K562 (cell line): ENCODE data around the gene PTPN14. TPM values are rescaled to one million over a fixed set of nuclear protein-coding genes. Genes with fewer than 3 reads are reported as not detected.

Experiments used
- ATAC-seq: fragments of 200-7000 bp; cut with Tn5 transposase; 3 replicates; pipeline ENCODE4 v1.9.1; 2020; ENCODE audit warnings: moderate library complexity
- BruUV-seq: library from RNA; stranded (reverse); fragments of 400-500 nt; replicated peaks from 2 replicates; lab custom pipeline; 2021; lab: Mats Ljungman, UMichigan
- CTCF ChIA-PET: fragments of 300-600 bp; formaldehyde crosslinking; extraction: SDS; loops from one replicate; lab custom pipeline; 2021; ENCODE audit warnings: low intra/inter-chr PET ratio; lab: Yijun Ruan, JAX
- POLR2A ChIA-PET: fragments of 300-600, 350-650 bp; sonication (Branson Sonifier 250); formaldehyde crosslinking; extraction: SDS; loops from one replicate; lab custom pipeline; 2021; ENCODE audit warnings: antibody characterized with exemption, inconsistent platforms; lab: Yijun Ruan, JAX
- DNase-seq, 4 experiments: peaks; one replicate each; pipeline versions ENCODE4 v3.0.0 to v3.0.0-alpha.2; 2011 to 2018; ENCODE audit warnings: low spot score in 3 of 4, mixed read lengths in 3 of 4; ENCODE audit errors: extremely low read depth in 1 of 4
- FAIRE-seq: peaks from 2 replicates; lab custom pipeline; 2011; peaks lifted over from hg19 to GRCh38; lab: Jason Lieb, UNC
- H2AFZ ChIP-seq: 2 replicates; pipeline ENCODE4 v1.6.0; 2011; ENCODE audit warnings: low read depth, low read length, control low read depth, inconsistent platforms
- H3K27ac ChIP-seq: fragments of 200-600 bp; 3 replicates; pipeline ENCODE4 v1.8.0; 2011; ENCODE audit warnings: low read depth, mild to moderate bottlenecking, control low read depth, inconsistent platforms, low read length, moderate library complexity, mixed read lengths; ENCODE audit errors: extremely low read depth
- H3K27me3 ChIP-seq, 2 experiments: fragments of 300-600 bp in 1 of 2; 2 replicates in 1 of 2; 3 replicates in 1 of 2; pipeline versions ENCODE4 v1.6.0 to v1.8.0; 2011; ENCODE audit warnings: inconsistent platforms in 2 of 2, low read length in 2 of 2, mild to moderate bottlenecking in 1 of 2, mixed read lengths in 1 of 2, moderate library complexity in 1 of 2; ENCODE audit not compliant: control insufficient read depth in 2 of 2, insufficient read depth in 2 of 2
- H3K36me3 ChIP-seq: fragments of 300-600 bp; 3 replicates; pipeline ENCODE4 v1.8.0; 2011; ENCODE audit warnings: mild to moderate bottlenecking, low read length, inconsistent platforms; ENCODE audit not compliant: control insufficient read depth, insufficient read depth
- H3K4me1 ChIP-seq, 2 experiments: fragments of 200-600 bp in 1 of 2; replicated peaks in 1 of 2; 2 replicates in 1 of 2; 3 replicates in 1 of 2; pipeline versions ENCODE4 v1.5.1 to v1.8.0; 2011; ENCODE audit warnings: inconsistent platforms in 2 of 2, low read length in 2 of 2, mild to moderate bottlenecking in 1 of 2, mixed read lengths in 1 of 2, moderate library complexity in 1 of 2; ENCODE audit not compliant: control insufficient read depth in 2 of 2, insufficient read depth in 2 of 2
- H3K4me2 ChIP-seq: 2 replicates; pipeline ENCODE4 v1.6.1; 2011; ENCODE audit warnings: low read length, control low read depth, inconsistent platforms, mixed read lengths; ENCODE audit not compliant: insufficient read depth
- H3K4me3 ChIP-seq: fragments of 200-600 bp; sonication (generic), shearing (Covaris generic); 2 replicates; pipeline ENCODE4 v1.5.1; 2016; ENCODE audit warnings: control low read depth, inconsistent platforms
- H3K79me2 ChIP-seq: fragments of 200-600 bp; 3 replicates; pipeline ENCODE4 v1.8.0; 2011; ENCODE audit warnings: low read length, inconsistent platforms; ENCODE audit not compliant: control insufficient read depth, insufficient read depth
- H3K9ac ChIP-seq, 2 experiments: 2 replicates each; pipeline versions ENCODE4 v1.6.0 to v1.6.1; 2011; ENCODE audit warnings: low read depth in 2 of 2, low read length in 2 of 2, control low read depth in 1 of 2, inconsistent platforms in 1 of 2, mild to moderate bottlenecking in 1 of 2, mixed read lengths in 1 of 2; ENCODE audit not compliant: insufficient read depth in 1 of 2
- H3K9me1 ChIP-seq: one replicate; pipeline ENCODE4 v1.6.0; 2011; ENCODE audit warnings: inconsistent platforms, mild to moderate bottlenecking, low read length, moderate library complexity; ENCODE audit not compliant: control insufficient read depth, insufficient read depth
- H3K9me3 ChIP-seq: replicated peaks from 2 replicates; pipeline ENCODE4 v1.5.1; 2011; ENCODE audit warnings: low read depth, low read length, inconsistent platforms; ENCODE audit not compliant: control insufficient read depth, insufficient read depth
- H4K20me1 ChIP-seq: replicated peaks from 2 replicates; pipeline ENCODE4 v1.6.1; 2011; ENCODE audit warnings: low read length, inconsistent platforms, mixed read lengths; ENCODE audit not compliant: control insufficient read depth, insufficient read depth
- ELF4 ChIP-seq: fragments of 450-650 bp; formaldehyde crosslinking; IDR thresholded peaks from 2 replicates; pipeline ENCODE4 v1.4.0; 2022; ENCODE audit warnings: missing genetic modification characterization
- MIER1 ChIP-seq: fragments of 450-650 bp; IDR thresholded peaks from 2 replicates; pipeline ENCODE4 v1.6.1; 2016; ENCODE audit warnings: antibody characterized with exemption, mild to moderate bottlenecking, low read depth
- NCOA2 ChIP-seq, 2 experiments: fragments of 450-650 bp; IDR thresholded peaks; 2 replicates each; pipeline ENCODE4 v1.6.1; 2018; ENCODE audit warnings: mild to moderate bottlenecking in 2 of 2, moderate library complexity in 1 of 2; ENCODE audit not compliant: partially characterized antibody in 2 of 2
- NCOA6 ChIP-seq: fragments of 450-650 bp; IDR thresholded peaks from 2 replicates; pipeline ENCODE4 v1.6.1; 2017; ENCODE audit warnings: mild to moderate bottlenecking
- POLR2AphosphoS5 ChIP-seq: IDR thresholded peaks from 2 replicates; pipeline ENCODE4 v1.6.1; 2011; ENCODE audit warnings: mild to moderate bottlenecking, low read depth, low read length, moderate library complexity; ENCODE audit not compliant: control insufficient read depth, insufficient read depth
- ZNF780A ChIP-seq: fragments of 250-450 bp; sonication (Bioruptor Pico); IDR thresholded peaks from 2 replicates; pipeline ENCODE4 v1.5.0; 2021; ENCODE audit warnings: mild to moderate bottlenecking
- WGBS: fragments of 100-300 bp; shearing (Covaris generic); methylation state at CpG from one replicate; pipeline ENCODE4 v1.1.6; 2016; ENCODE audit warnings: low coverage, mixed read lengths; ENCODE audit not compliant: insufficient coverage; ENCODE audit errors: missing lambda C conversion rate; 5-methylcytosine and 5-hydroxymethylcytosine counted together
- in situ Hi-C: fragments of 300-500 bp; cut with MboI; formaldehyde crosslinking; loops from 4 replicates; pipeline ENCODE4 v1.15.0; 2018; ENCODE audit warnings: inconsistent platforms, mixed read lengths
- intact Hi-C: fragments of 100-400 bp; cut with micrococcal nuclease; formaldehyde crosslinking; loops from 2 replicates; pipeline ENCODE4 v1.14.2; 2022
- polyA plus RNA-seq, 8 experiments: library from polyadenylated mRNA; depleted of rRNA in 4 of 8; stranded (reverse) in 5 of 8; unstranded in 3 of 8; fragments of >200 nt; fragmentation: Nextera tagmentation in 2 of 8; fragmentation: Illumina TruSeq in 1 of 8; extraction: Ambion mirVana in 2 of 8; extraction: Trizol in 1 of 8; gene quantifications; 2 replicates each; pipeline versions ENCODE4 v1.2.1 to v1.2.3, GENCODE V29; 2011 to 2014; ENCODE audit warnings: inconsistent platforms in 1 of 8, missing spikeins in 1 of 8
- total RNA-seq, 7 experiments: library from RNA; depleted of rRNA in 6 of 7; stranded (reverse); fragments of >200 nt in 6 of 7; fragmentation: Illumina TruSeq in 2 of 7; extraction: Trizol in 2 of 7; gene quantifications; 2 replicates each; pipeline versions ENCODE4 v1.2.1 to v1.2.3, GENCODE V29; 2011 to 2021; ENCODE audit warnings: low replicate concordance in 1 of 7
- TF ChIP-seq, protein P1 (sequence below): fragments of 450-650 bp; IDR thresholded peaks from 2 replicates; pipeline ENCODE4 v1.6.1; 2016; ENCODE audit warnings: mild to moderate bottlenecking, moderate library complexity
- TF ChIP-seq, protein P2 (sequence below): sonication (generic); formaldehyde crosslinking; IDR thresholded peaks from 2 replicates; pipeline ENCODE4 v1.9.0; 2022; ENCODE audit warnings: mild to moderate bottlenecking, missing genetic modification reagents

PTPN14 gene
- total and polyA plus RNA-seq, 9 of the 15 experiments (the other 6 are each of a cell fraction or from before 2014, with no cell fraction given): 0.01 to 0.29 (median 0.04) TPM; not detected in 6

DNA sequence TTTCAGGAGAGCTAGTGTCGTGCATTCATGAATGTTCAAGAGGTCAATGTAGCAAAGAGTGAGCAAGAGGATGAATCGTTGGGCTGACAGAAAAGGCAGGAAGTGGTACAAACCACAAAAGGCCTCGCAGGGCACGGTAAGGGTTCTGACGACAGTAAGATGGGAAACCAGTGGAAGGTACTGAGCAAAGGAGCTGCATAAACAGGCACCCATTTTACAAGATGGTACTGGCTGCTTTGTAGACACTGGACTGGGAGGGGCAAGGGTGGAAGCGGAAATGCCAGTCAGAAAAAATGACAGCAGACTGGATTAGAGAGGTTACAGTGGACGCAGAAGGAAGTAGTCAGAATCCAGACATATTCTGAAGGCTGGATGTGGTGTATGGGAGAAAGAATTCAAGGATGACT lies 123.5 kb downstream of the PTPN14 start (continued):
- no peak for TF ChIP-seq NCOA6
- TF ChIP-seq ELF4 (CRISPR knock-in tag): no peak

DNA sequence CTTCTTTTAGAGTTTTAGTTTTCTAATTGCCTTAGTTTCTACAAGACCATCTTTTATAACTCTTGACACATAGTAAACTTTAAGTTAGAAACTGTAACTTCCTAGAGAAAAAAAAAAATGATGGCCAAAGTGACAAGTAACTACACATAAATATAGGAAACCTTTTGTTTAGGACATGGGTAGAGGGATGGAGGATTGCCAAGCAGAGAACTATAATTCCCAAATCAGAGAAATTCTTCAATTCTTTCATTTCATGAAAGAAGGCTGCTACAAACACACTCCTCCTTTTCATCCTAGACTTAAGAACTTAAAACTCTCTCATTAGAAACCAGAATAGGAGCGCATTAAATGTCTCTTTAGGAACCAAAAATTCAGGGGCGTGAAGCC lies 125.0 kb downstream of the PTPN14 start:
- Histone ChIP-seq H3K4me2 (no peak overlapping the region), H2AFZ (no peak overlapping the region), H3K79me2 (no peaks in the 10 kb centered on the region), H3K27ac (no peak overlapping the region), H3K4me3 (no peak overlapping the region), H3K9ac (no peak overlapping the region), H3K4me1 (no peaks in the 10 kb centered on the region; a peak in 1 of 5 replicates), H3K9me3 (no peaks in the 10 kb centered on the region), H3K27me3 (peaks cover 0 to 9% of the 10 kb centered on the region in 2 experiments; a peak in 4 of 5 replicates), H3K9me1 (no peaks in the 10 kb centered on the region), H3K36me3 (no peaks in the 10 kb centered on the region), H4K20me1 (no peaks in the 10 kb centered on the region)
- DNase-seq (no peak), FAIRE-seq (no peak), ATAC-seq (no peak)
- in situ Hi-C loops: no loop called here
- intact Hi-C loops: no loop called here
- POLR2A ChIA-PET: no interaction called here
- no peak for TF ChIP-seq MIER1
- TF ChIP-seq ZNF780A (CRISPR knock-in tag): no peak
- TF ChIP-seq NCOA2 (IDR thresholded peaks at IDR 0.05; ENCODE audit: partially characterized antibody in 2 of 2): no peak
- TF ChIP-seq, protein P1, sequence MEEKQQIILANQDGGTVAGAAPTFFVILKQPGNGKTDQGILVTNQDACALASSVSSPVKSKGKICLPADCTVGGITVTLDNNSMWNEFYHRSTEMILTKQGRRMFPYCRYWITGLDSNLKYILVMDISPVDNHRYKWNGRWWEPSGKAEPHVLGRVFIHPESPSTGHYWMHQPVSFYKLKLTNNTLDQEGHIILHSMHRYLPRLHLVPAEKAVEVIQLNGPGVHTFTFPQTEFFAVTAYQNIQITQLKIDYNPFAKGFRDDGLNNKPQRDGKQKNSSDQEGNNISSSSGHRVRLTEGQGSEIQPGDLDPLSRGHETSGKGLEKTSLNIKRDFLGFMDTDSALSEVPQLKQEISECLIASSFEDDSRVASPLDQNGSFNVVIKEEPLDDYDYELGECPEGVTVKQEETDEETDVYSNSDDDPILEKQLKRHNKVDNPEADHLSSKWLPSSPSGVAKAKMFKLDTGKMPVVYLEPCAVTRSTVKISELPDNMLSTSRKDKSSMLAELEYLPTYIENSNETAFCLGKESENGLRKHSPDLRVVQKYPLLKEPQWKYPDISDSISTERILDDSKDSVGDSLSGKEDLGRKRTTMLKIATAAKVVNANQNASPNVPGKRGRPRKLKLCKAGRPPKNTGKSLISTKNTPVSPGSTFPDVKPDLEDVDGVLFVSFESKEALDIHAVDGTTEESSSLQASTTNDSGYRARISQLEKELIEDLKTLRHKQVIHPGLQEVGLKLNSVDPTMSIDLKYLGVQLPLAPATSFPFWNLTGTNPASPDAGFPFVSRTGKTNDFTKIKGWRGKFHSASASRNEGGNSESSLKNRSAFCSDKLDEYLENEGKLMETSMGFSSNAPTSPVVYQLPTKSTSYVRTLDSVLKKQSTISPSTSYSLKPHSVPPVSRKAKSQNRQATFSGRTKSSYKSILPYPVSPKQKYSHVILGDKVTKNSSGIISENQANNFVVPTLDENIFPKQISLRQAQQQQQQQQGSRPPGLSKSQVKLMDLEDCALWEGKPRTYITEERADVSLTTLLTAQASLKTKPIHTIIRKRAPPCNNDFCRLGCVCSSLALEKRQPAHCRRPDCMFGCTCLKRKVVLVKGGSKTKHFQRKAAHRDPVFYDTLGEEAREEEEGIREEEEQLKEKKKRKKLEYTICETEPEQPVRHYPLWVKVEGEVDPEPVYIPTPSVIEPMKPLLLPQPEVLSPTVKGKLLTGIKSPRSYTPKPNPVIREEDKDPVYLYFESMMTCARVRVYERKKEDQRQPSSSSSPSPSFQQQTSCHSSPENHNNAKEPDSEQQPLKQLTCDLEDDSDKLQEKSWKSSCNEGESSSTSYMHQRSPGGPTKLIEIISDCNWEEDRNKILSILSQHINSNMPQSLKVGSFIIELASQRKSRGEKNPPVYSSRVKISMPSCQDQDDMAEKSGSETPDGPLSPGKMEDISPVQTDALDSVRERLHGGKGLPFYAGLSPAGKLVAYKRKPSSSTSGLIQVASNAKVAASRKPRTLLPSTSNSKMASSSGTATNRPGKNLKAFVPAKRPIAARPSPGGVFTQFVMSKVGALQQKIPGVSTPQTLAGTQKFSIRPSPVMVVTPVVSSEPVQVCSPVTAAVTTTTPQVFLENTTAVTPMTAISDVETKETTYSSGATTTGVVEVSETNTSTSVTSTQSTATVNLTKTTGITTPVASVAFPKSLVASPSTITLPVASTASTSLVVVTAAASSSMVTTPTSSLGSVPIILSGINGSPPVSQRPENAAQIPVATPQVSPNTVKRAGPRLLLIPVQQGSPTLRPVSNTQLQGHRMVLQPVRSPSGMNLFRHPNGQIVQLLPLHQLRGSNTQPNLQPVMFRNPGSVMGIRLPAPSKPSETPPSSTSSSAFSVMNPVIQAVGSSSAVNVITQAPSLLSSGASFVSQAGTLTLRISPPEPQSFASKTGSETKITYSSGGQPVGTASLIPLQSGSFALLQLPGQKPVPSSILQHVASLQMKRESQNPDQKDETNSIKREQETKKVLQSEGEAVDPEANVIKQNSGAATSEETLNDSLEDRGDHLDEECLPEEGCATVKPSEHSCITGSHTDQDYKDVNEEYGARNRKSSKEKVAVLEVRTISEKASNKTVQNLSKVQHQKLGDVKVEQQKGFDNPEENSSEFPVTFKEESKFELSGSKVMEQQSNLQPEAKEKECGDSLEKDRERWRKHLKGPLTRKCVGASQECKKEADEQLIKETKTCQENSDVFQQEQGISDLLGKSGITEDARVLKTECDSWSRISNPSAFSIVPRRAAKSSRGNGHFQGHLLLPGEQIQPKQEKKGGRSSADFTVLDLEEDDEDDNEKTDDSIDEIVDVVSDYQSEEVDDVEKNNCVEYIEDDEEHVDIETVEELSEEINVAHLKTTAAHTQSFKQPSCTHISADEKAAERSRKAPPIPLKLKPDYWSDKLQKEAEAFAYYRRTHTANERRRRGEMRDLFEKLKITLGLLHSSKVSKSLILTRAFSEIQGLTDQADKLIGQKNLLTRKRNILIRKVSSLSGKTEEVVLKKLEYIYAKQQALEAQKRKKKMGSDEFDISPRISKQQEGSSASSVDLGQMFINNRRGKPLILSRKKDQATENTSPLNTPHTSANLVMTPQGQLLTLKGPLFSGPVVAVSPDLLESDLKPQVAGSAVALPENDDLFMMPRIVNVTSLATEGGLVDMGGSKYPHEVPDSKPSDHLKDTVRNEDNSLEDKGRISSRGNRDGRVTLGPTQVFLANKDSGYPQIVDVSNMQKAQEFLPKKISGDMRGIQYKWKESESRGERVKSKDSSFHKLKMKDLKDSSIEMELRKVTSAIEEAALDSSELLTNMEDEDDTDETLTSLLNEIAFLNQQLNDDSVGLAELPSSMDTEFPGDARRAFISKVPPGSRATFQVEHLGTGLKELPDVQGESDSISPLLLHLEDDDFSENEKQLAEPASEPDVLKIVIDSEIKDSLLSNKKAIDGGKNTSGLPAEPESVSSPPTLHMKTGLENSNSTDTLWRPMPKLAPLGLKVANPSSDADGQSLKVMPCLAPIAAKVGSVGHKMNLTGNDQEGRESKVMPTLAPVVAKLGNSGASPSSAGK: no peak
- no peak for TF ChIP-seq POLR2AphosphoS5
- TF ChIP-seq, protein P2, sequence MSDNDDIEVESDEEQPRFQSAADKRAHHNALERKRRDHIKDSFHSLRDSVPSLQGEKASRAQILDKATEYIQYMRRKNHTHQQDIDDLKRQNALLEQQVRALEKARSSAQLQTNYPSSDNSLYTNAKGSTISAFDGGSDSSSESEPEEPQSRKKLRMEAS (CRISPR knock-in tag): no peak
- WGBS: 0% methylated on average over 2 of the region's 2 CpGs
- CTCF ChIA-PET: no interaction called here
- no TSS peak for BruUV-seq
